Heart left ventricle (tissue), 16 donors: ENCODE results near the gene DDIT4. TPM values are rescaled to one million over a fixed set of nuclear protein-coding genes. Genes with fewer than 3 reads are reported as not detected.
"Not testable (repeated sequence)": the region's sequence is repeated elsewhere in the genome, so short reads cannot be mapped to it uniquely, and the experiment has no call there.

Source experiments
- ATAC-seq, 4 donors: fragments of 200-7000 bp; cut with Tn5 transposase; one replicate each; pipeline ENCODE4 v1.9.1; 2020 to 2022; ENCODE audit warnings: moderate library complexity in 4 of 4, mild to moderate bottlenecking in 3 of 4, moderate number of reproducible peaks in 1 of 4
- DNase-seq, 5 donors: peaks; one replicate each; pipeline ENCODE4 v3.0.0-alpha.2; 2020
- H3K27ac ChIP-seq, 12 donors: fragments of 200-600 bp; sonication (generic) in 4 of 12; one replicate each; pipeline versions ENCODE4 v1.5.0 to v1.8.0; 2016 to 2022; ENCODE audit warnings: mild to moderate bottlenecking in 2 of 12
- H3K27me3 ChIP-seq, 9 donors: fragments of 200-600 bp; sonication (generic) in 2 of 9; one replicate each; pipeline versions ENCODE4 v1.5.1 to v1.8.0; 2016 to 2022; ENCODE audit warnings: mild to moderate bottlenecking in 3 of 9
- H3K36me3 ChIP-seq, 9 donors: fragments of 200-600 bp; sonication (generic) in 2 of 9; one replicate each; pipeline versions ENCODE4 v1.5.0 to v1.8.0; 2018 to 2022; ENCODE audit warnings: mild to moderate bottlenecking in 2 of 9
- H3K4me1 ChIP-seq, 12 donors: fragments of 200-600 bp; sonication (generic) in 4 of 12; one replicate each; pipeline versions ENCODE4 v1.5.0 to v1.8.0; 2016 to 2022; ENCODE audit warnings: mild to moderate bottlenecking in 3 of 12
- H3K4me3 ChIP-seq, 12 donors: fragments of 200-600 bp; sonication (generic) in 4 of 12; one replicate each; pipeline versions ENCODE4 v1.5.0 to v1.8.0; 2017 to 2022; ENCODE audit warnings: mild to moderate bottlenecking in 9 of 12, moderate library complexity in 4 of 12
- H3K9me3 ChIP-seq, 12 donors: fragments of 200-600 bp; sonication (generic) in 4 of 12; one replicate each; pipeline versions ENCODE4 v1.5.0 to v1.8.0; 2016 to 2022; ENCODE audit warnings: mild to moderate bottlenecking in 1 of 12
- CTCF ChIP-seq, 12 donors: fragments of 200-600 bp; sonication (generic) in 4 of 12; IDR thresholded peaks; one replicate each; pipeline versions ENCODE4 v1.5.0 to v1.8.0; 2018 to 2022; ENCODE audit warnings: antibody characterized with exemption in 12 of 12, mild to moderate bottlenecking in 5 of 12
- POLR2A ChIP-seq, 2 donors: fragments of 450-650 bp; IDR thresholded peaks; one replicate each; pipeline ENCODE4 v1.6.1; 2017; ENCODE audit warnings: antibody characterized with exemption in 2 of 2, mild to moderate bottlenecking in 2 of 2, moderate library complexity in 2 of 2
- WGBS, 4 donors: extraction: QIAGEN DNeasy Blood & Tissue Kit in 2 of 4; methylation state at CpG; one replicate each; pipeline versions ENCODE4 v1.1.5 to v1.1.7; 2013 to 2018; 5-methylcytosine and 5-hydroxymethylcytosine counted together
- intact Hi-C, 10 donors: fragments of 100-400 bp; cut with DNase I; formaldehyde crosslinking; loops; one replicate each; pipeline versions ENCODE4 v1.11.1 to v1.14.2; 2022
- polyA plus RNA-seq, 2 donors: library from polyadenylated mRNA; stranded (reverse); fragments of 200-250 nt; gene quantifications; one replicate each; pipeline ENCODE4 v1.2.3, GENCODE V29; 2013
- total RNA-seq, 9 donors: library from RNA; depleted of rRNA in 2 of 9; stranded (reverse); fragments of >200 nt in 2 of 9; fragmentation: NEBNext Ultra II Directional in 3 of 9; extraction: Animal tissue kit (Norgen Biotek cat#: 25700) in 3 of 9; gene quantifications; one replicate each; pipeline versions ENCODE4 v1.1.0 to v1.2.4, GENCODE V29; 2016 to 2023
- donor health status: ischemic (EF 13 %, LVEDD 7.1; RV severe dilation, severe dysfunction).
- donor health status: healthy with polysubstance abuse.
- donor health status: DM: no; HTN: yes; CAD: no.
- donor health status: DM: no; HTN: no; CAD: no.
- donor health status: ischemic (EF 25% LVEDD 6.9; RV normal size, moderate dysfunction).
- donor health status: ischemic (EF 25% LVEDD 5.7; RV mildly dilated, moderate dysfunction).
- donor health status: healthy.
- donor health status: DM: yes; HTN: yes; CAD: no.
- donor health status: ischemic (EF 35%, LVEDD 5.7; RV mildly dilated, moderate dysfunction).
- donor health status: nonischemic (EF 11% LVEDD 7.7; RV severe dilation, severe dysfunction).
- donor health status: DM: yes; HTN: yes; CAD: no.
- donor health status: PGD.
- donor health status: ischemic (EF 29% LVEDD 5.4; RV normal size, mild dysfunction).
- donor health status: nonischemic (EF 23%, LVEDD 6.1; RV moderate dilation, normal function).

Gene DDIT4
- total and polyA plus RNA-seq, 11 donors: 14.6 to 112 (median 47.6) TPM

- DNase-seq (no peak), ATAC-seq (no peak)
- TF ChIP-seq CTCF (IDR thresholded peaks at IDR 0.05) (no peak), POLR2A (IDR thresholded peaks at IDR 0.05) (no peak)
- Histone ChIP-seq H3K4me1 (peaks cover 0 to 35% (median 11%) of the 10 kb centered on the region in 12 donors), H3K4me3 (peak overlapping the region in 1 of 12 donors; percentile 73), H3K27ac (peak overlapping the region in 11 of 12 donors; percentile 79 to 99 (median 94)), H3K9me3 (no peaks in the 10 kb centered on the region), H3K36me3 (no peaks in the 10 kb centered on the region), H3K27me3 (no peaks in the 10 kb centered on the region)
- intact Hi-C loops: loop anchor here in 1 of 10 donors (2.0 kb wide), 1 partner anchor 26 kb away; no protein-coding TSS in a partner anchor
- 86 to 91% (median 87%) methylated on average over 11 to 16 of the region's 16 CpGs for WGBS, 4 donors
Observed at GRCh38 chr10:72298592-72299519, 25.1 kb downstream of the DDIT4 start.

- Histone ChIP-seq H3K9me3 (no peaks in the 10 kb centered on the region), H3K4me3 (no peak overlapping the region), H3K36me3 (no peaks in the 10 kb centered on the region), H3K4me1 (peaks cover under 1 to 35% (median 17%) of the 10 kb centered on the region in 12 donors), H3K27ac (no peak overlapping the region), H3K27me3 (no peaks in the 10 kb centered on the region)
- ATAC-seq: no peak
- intact Hi-C loops: no loop called here
- TF ChIP-seq POLR2A (IDR thresholded peaks at IDR 0.05) (no peak), CTCF (IDR thresholded peaks at IDR 0.05) (no peak)
- 80 to 98% (median 87%) methylated on average over 7 to 8 of the region's 8 CpGs for WGBS, 4 donors
- no peak for DNase-seq
Observed at GRCh38 chr10:72303424-72304128, 29.9 kb downstream of the DDIT4 start.

- no peaks in the 10 kb centered on the region for H3K9me3 ChIP-seq
- no peaks in the 10 kb centered on the region for H3K27me3 ChIP-seq
- no peak overlapping the region for H3K4me3 ChIP-seq
- peak overlapping the region in 2 of 12 donors; percentile 18 to 20 for H3K27ac ChIP-seq
- 75 to 81% (median 80%) methylated on average over 5 of the region's 5 CpGs for WGBS, 4 donors
- ATAC-seq (no peak), DNase-seq (no peak)
- H3K4me1 ChIP-seq: peaks cover 6 to 58% (median 39%) of the 10 kb centered on the region in 12 donors
- intact Hi-C loops: no loop called here
- TF ChIP-seq CTCF (IDR thresholded peaks at IDR 0.05) (no peak), POLR2A (IDR thresholded peaks at IDR 0.05) (no peak)
- H3K36me3 ChIP-seq: no peaks in the 10 kb centered on the region
Observed at GRCh38 chr10:72306215-72306760, 32.6 kb downstream of the DDIT4 start.

- H3K36me3 ChIP-seq, DNase-seq, intact Hi-C loops, H3K9me3 ChIP-seq, H3K27me3 ChIP-seq, H3K4me3 ChIP-seq, ATAC-seq: not testable (repeated sequence)
- H3K27ac ChIP-seq: peak overlapping the region in 5 of 12 donors; percentile 52 to 78 (median 66)
- peaks cover 6 to 58% (median 39%) of the 10 kb centered on the region in 12 donors for H3K4me1 ChIP-seq
- 97 to 99% (median 97%) methylated on average over 7 of the region's 7 CpGs for WGBS, 4 donors
Observed at GRCh38 chr10:72307711-72308110, 34.0 kb downstream of the DDIT4 start.
